ENCODE measurements around the gene FGF14.

GRCh38 chr13:102311901-102312300 is 89.9 kb downstream of the FGF14 start:
- TF ChIP-seq, protein P1, sequence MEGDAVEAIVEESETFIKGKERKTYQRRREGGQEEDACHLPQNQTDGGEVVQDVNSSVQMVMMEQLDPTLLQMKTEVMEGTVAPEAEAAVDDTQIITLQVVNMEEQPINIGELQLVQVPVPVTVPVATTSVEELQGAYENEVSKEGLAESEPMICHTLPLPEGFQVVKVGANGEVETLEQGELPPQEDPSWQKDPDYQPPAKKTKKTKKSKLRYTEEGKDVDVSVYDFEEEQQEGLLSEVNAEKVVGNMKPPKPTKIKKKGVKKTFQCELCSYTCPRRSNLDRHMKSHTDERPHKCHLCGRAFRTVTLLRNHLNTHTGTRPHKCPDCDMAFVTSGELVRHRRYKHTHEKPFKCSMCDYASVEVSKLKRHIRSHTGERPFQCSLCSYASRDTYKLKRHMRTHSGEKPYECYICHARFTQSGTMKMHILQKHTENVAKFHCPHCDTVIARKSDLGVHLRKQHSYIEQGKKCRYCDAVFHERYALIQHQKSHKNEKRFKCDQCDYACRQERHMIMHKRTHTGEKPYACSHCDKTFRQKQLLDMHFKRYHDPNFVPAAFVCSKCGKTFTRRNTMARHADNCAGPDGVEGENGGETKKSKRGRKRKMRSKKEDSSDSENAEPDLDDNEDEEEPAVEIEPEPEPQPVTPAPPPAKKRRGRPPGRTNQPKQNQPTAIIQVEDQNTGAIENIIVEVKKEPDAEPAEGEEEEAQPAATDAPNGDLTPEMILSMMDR (IDR thresholded peaks at IDR 0.05; ENCODE audit: insufficient read depth, low read length, poor library complexity, severe bottlenecking): no peak
- TF ChIP-seq EZH2phosphoT487 (conservative IDR thresholded peaks at IDR 0.05; ENCODE audit: low read length): no peak
